Renal cortex interstitium (tissue), 11 donors: ENCODE measurements around the gene ANO9. TPM values are rescaled to one million over a fixed set of nuclear protein-coding genes. Genes with fewer than 3 reads are reported as not detected.
"Not testable (repeated sequence)": the region's sequence is repeated elsewhere in the genome, so short reads cannot be mapped to it uniquely, and the experiment has no call there.

Source experiments
- DNase-seq, 11 donors: peaks; one replicate each; pipeline ENCODE4 v3.0.0-alpha.2; 2013; ENCODE audit warnings: low read depth in 9 of 11, low spot score in 4 of 11; ENCODE audit errors: extremely low read depth in 1 of 11
- polyA plus RNA-seq, 3 donors: library from polyadenylated mRNA; unstranded; fragments of 120-200 nt; gene quantifications; one replicate each; pipeline ENCODE4 v1.2.1, GENCODE V29; 2013; ENCODE audit not compliant: insufficient read length in 3 of 3

The ANO9 gene
- polyA plus RNA-seq, 3 donors, result 9.2 to 18.1 (median 10.3) TPM

GRCh38 chr11:441043-441417 lies 781 bp downstream of the ANO9 start:
- DNase-seq, result no peak

- no peak for DNase-seq
Observed at GRCh38 chr11:440065-441042, 1.5 kb downstream of the ANO9 start.

- no peak for DNase-seq
Observed at GRCh38 chr11:439315-440064, 2.3 kb downstream of the ANO9 start.

- DNase-seq, result no peak
Observed at GRCh38 chr11:438101-438844, 3.5 kb downstream of the ANO9 start.

- DNase-seq, result no peak
Observed at GRCh38 chr11:437228-437870, 4.5 kb downstream of the ANO9 start.

GRCh38 chr11:434999-435740 lies 6.6 kb downstream of the ANO9 start:
- DNase-seq, result not testable (repeated sequence)

- DNase-seq, result no peak
Observed at GRCh38 chr11:434496-434895, 7.3 kb downstream of the ANO9 start.

- DNase-seq, result no peak
Observed at GRCh38 chr11:433641-434040, 8.2 kb downstream of the ANO9 start.

- DNase-seq, result no peak
Observed at GRCh38 chr11:433111-433510, 8.7 kb downstream of the ANO9 start.

- no peak for DNase-seq
Observed at GRCh38 chr11:432501-433100, 9.2 kb downstream of the ANO9 start.

GRCh38 chr11:431921-432320 lies 9.9 kb downstream of the ANO9 start:
- no peak for DNase-seq

- no peak for DNase-seq
Observed at GRCh38 chr11:429931-430456, 11.8 kb downstream of the ANO9 start.

GRCh38 chr11:429391-429790 lies 12.4 kb downstream of the ANO9 start:
- no peak for DNase-seq

GRCh38 chr11:428295-428694 lies 13.5 kb downstream of the ANO9 start:
- DNase-seq, result no peak

- no peak for DNase-seq
Observed at GRCh38 chr11:426851-427250, 15.0 kb downstream of the ANO9 start.

- no peak for DNase-seq
Observed at GRCh38 chr11:425301-425700, 16.5 kb downstream of the ANO9 start.

GRCh38 chr11:424766-425165 lies 17.0 kb downstream of the ANO9 start:
- DNase-seq, result not testable (repeated sequence)

- DNase-seq, result no peak
Observed at GRCh38 chr11:424232-424631, 17.6 kb downstream of the ANO9 start.
